HepG2 (cell line): ENCODE measurements around the gene CD14. TPM values are rescaled to one million over a fixed set of nuclear protein-coding genes. Genes with fewer than 3 reads are reported as not detected.
A peak's percentile ranks its signal among the peaks of the same experiment; 100 is the strongest.
"Not testable (repeated sequence)": the region's sequence is repeated elsewhere in the genome, so short reads cannot be mapped to it uniquely, and the experiment has no call there.

Source experiments
- ATAC-seq: fragments of 200-7000 bp; cut with Tn5 transposase; 3 replicates; pipeline ENCODE4 v1.9.1; 2020; ENCODE audit warnings: mild to moderate bottlenecking, moderate library complexity
- BruUV-seq: library from RNA; stranded (reverse); fragments of 400-500 nt; replicated peaks from 2 replicates; lab custom pipeline; 2021; lab: Mats Ljungman, UMichigan
- CTCF ChIA-PET: fragments of 300-600 bp; formaldehyde crosslinking; extraction: SDS; loops from one replicate; lab custom pipeline; 2021; ENCODE audit warnings: low total read pairs, inconsistent platforms, low intra/inter-chr PET ratio; lab: Yijun Ruan, JAX
- POLR2A ChIA-PET: fragments of 350-600 bp; sonication (Branson Sonifier 250); formaldehyde crosslinking; loops from one replicate; lab custom pipeline; 2020; ENCODE audit warnings: antibody characterized with exemption, inconsistent platforms; lab: Yijun Ruan, JAX
- DNase-seq: peaks from one replicate; pipeline ENCODE4 v3.0.0-alpha.2; 2015; ENCODE audit warnings: low spot score
- FAIRE-seq: peaks from 3 replicates; lab custom pipeline; 2011; peaks lifted over from hg19 to GRCh38; lab: Jason Lieb, UNC
- H2AFZ ChIP-seq: one replicate; pipeline ENCODE4 v1.6.1; 2011; ENCODE audit warnings: low read length, inconsistent platforms
- H3K27ac ChIP-seq: fragments of 300-600 bp; 3 replicates; pipeline ENCODE4 v1.8.0; 2011; ENCODE audit warnings: mixed run types, mild to moderate bottlenecking, mixed read lengths, low read length, inconsistent platforms; ENCODE audit not compliant: insufficient read depth; ENCODE audit errors: extremely low read length
- H3K27me3 ChIP-seq, 2 experiments: fragments of 200-600 bp in 1 of 2; 2 replicates in 1 of 2; 3 replicates in 1 of 2; pipeline versions ENCODE4 v1.6.0 to v1.8.0; 2011; ENCODE audit warnings: low read length in 2 of 2, mild to moderate bottlenecking in 2 of 2, moderate library complexity in 2 of 2, inconsistent platforms in 1 of 2; ENCODE audit not compliant: insufficient read depth in 2 of 2, control insufficient read depth in 1 of 2
- H3K36me3 ChIP-seq, 2 experiments: fragments of 200-600 bp in 1 of 2; replicated peaks in 1 of 2; 2 replicates in 1 of 2; 3 replicates in 1 of 2; pipeline versions ENCODE4 v1.5.1 to v1.8.0; 2011; ENCODE audit warnings: low read length in 2 of 2, inconsistent platforms in 1 of 2; ENCODE audit not compliant: insufficient read depth in 2 of 2, control insufficient read depth in 1 of 2
- H3K4me1 ChIP-seq: 2 replicates; pipeline ENCODE4 v1.5.1; 2012; ENCODE audit warnings: low read length, inconsistent platforms; ENCODE audit not compliant: insufficient read depth
- H3K4me2 ChIP-seq: 2 replicates; pipeline ENCODE4 v1.6.0; 2011; ENCODE audit warnings: low read depth, low read length, inconsistent platforms
- H3K4me3 ChIP-seq, 3 experiments: fragments of 200-600 bp in 1 of 3; sonication (generic), shearing (Covaris generic) in 1 of 3; replicated peaks in 1 of 3; 2 replicates each; pipeline ENCODE4 v1.5.1; 2011 to 2016; ENCODE audit warnings: low read length in 3 of 3, inconsistent platforms in 2 of 3, low read depth in 2 of 3, mild to moderate bottlenecking in 2 of 3, control low read depth in 1 of 3, mixed read lengths in 1 of 3; ENCODE audit not compliant: insufficient read depth in 1 of 3
- H3K79me2 ChIP-seq: one replicate; pipeline ENCODE4 v1.6.1; 2011; ENCODE audit warnings: low read length, inconsistent platforms; ENCODE audit not compliant: insufficient read depth
- H3K9ac ChIP-seq: 2 replicates; pipeline ENCODE4 v1.6.0; 2011; ENCODE audit warnings: mild to moderate bottlenecking, low read depth, low read length, inconsistent platforms; ENCODE audit not compliant: insufficient read depth
- H3K9me3 ChIP-seq: 2 replicates; pipeline ENCODE4 v1.5.1; 2012; ENCODE audit warnings: mild to moderate bottlenecking, low read length
- H4K20me1 ChIP-seq: 2 replicates; pipeline ENCODE4 v1.6.0; 2011; ENCODE audit warnings: inconsistent platforms, mild to moderate bottlenecking, low read length, moderate library complexity; ENCODE audit not compliant: insufficient read depth
- ATF7 ChIP-seq, 2 experiments: fragments of 450-650 bp in 1 of 2; sonication (generic) in 1 of 2; formaldehyde crosslinking in 1 of 2; IDR thresholded peaks; 2 replicates each; pipeline versions ENCODE4 v1.4.0 to v1.6.1; 2016 to 2020; ENCODE audit warnings: antibody characterized with exemption in 1 of 2, mild to moderate bottlenecking in 1 of 2, missing genetic modification reagents in 1 of 2
- HNRNPLL ChIP-seq: fragments of 200-400 bp; formaldehyde crosslinking; IDR thresholded peaks from 2 replicates; pipeline ENCODE4 v1.6.1; 2017; ENCODE audit warnings: mild to moderate bottlenecking, low read depth, low read length; ENCODE audit not compliant: poor library complexity, severe bottlenecking
- MED8 ChIP-seq: sonication (generic); formaldehyde crosslinking; IDR thresholded peaks from 2 replicates; pipeline ENCODE4 v1.8.1; 2023; ENCODE audit warnings: mild to moderate bottlenecking, missing genetic modification reagents; ENCODE audit not compliant: insufficient replicate concordance
- MIXL1 ChIP-seq: IDR thresholded peaks from 2 replicates; pipeline ENCODE4 v1.6.1; 2016
- NFAT5 ChIP-seq: sonication (generic); formaldehyde crosslinking; IDR thresholded peaks from 2 replicates; pipeline ENCODE4 v1.4.0; 2020; ENCODE audit warnings: missing genetic modification reagents
- RCOR2 ChIP-seq: IDR thresholded peaks from 2 replicates; pipeline ENCODE4 v1.6.1; 2016; ENCODE audit warnings: missing biosample characterization, missing genetic modification reagents
- SRY ChIP-seq: sonication (generic); formaldehyde crosslinking; IDR thresholded peaks from 2 replicates; pipeline ENCODE4 v1.8.0; 2022; ENCODE audit warnings: mild to moderate bottlenecking, missing genetic modification reagents
- ZMAT3 ChIP-seq: sonication (generic); formaldehyde crosslinking; conservative IDR thresholded peaks from 2 replicates; pipeline ENCODE4 v1.7.0; 2021; ENCODE audit warnings: missing genetic modification reagents
- ZNF260 ChIP-seq: sonication (generic); formaldehyde crosslinking; IDR thresholded peaks from 2 replicates; pipeline ENCODE4 v1.4.0; 2020; ENCODE audit warnings: missing genetic modification reagents, low read depth, mild to moderate bottlenecking, borderline replicate concordance
- ZNF557 ChIP-seq: sonication (generic); formaldehyde crosslinking; IDR thresholded peaks from 2 replicates; pipeline ENCODE4 v1.4.0; 2020; ENCODE audit warnings: missing genetic modification reagents
- WGBS: methylation state at CpG from one replicate; pipeline ENCODE4 v1.1.6; 2017; ENCODE audit warnings: low lambda C conversion rate; 5-methylcytosine and 5-hydroxymethylcytosine counted together
- in situ Hi-C: cut with HindIII; loops from 2 replicates; pipeline ENCODE4 v1.10.0; 2017; ENCODE audit warnings: low pct_unique_long_range_greater_than_20kb; ENCODE audit not compliant: extremely low pct_ligation_motif_present
- intact Hi-C: fragments of 100-400 bp; cut with micrococcal nuclease; formaldehyde crosslinking; loops from one replicate; pipeline ENCODE4 v1.10.0; 2022; ENCODE audit not compliant: unreplicated experiment
- polyA plus RNA-seq, 8 experiments: library from polyadenylated mRNA; depleted of rRNA in 3 of 8; stranded (reverse) in 7 of 8; unstranded in 1 of 8; fragments of >200 nt; fragmentation: Illumina TruSeq in 4 of 8; extraction: Trizol in 4 of 8; gene quantifications; 2 replicates each; pipeline versions ENCODE4 v1.2.1 to v1.2.3, GENCODE V29; 2011 to 2016; ENCODE audit warnings: low read depth in 4 of 8, missing spikeins in 1 of 8, mixed read lengths in 1 of 8; ENCODE audit not compliant: insufficient read depth in 1 of 8
- total RNA-seq, 5 experiments: library from RNA; depleted of rRNA; stranded (reverse); fragments of >200 nt; fragmentation: Illumina TruSeq; extraction: Trizol; gene quantifications; 2 replicates each; pipeline ENCODE4 v1.2.3, GENCODE V29; 2016; ENCODE audit warnings: low read depth in 1 of 5

The CD14 gene
- total and polyA plus RNA-seq, 2 of the 13 experiments (the other 11 are each of a cell fraction or from before 2014, with no cell fraction given): 1.7 to 4.7 TPM

GRCh38 chr5:140623061-140623460 is 9.9 kb downstream of the CD14 start:
- H4K20me1 ChIP-seq; H3K4me1 ChIP-seq; H3K4me3 ChIP-seq; H2AFZ ChIP-seq; in situ Hi-C loops; H3K27ac ChIP-seq; H3K27me3 ChIP-seq; H3K4me2 ChIP-seq; CTCF ChIA-PET; H3K36me3 ChIP-seq; FAIRE-seq; H3K79me2 ChIP-seq; intact Hi-C loops; H3K9ac ChIP-seq; DNase-seq; POLR2A ChIA-PET; BruUV-seq; ATAC-seq; TF ChIP-seq ATF7 (CRISPR knock-in tag; IDR thresholded peaks at IDR 0.05): not testable (repeated sequence)
- H3K9me3 ChIP-seq: peaks cover 16% of the 10 kb centered on the region
- peak; percentile 14; the same call in 1 of the 2 replicates for TF ChIP-seq ATF7 (IDR thresholded peaks at IDR 0.05)

GRCh38 chr5:140622301-140622700 is 10.7 kb downstream of the CD14 start:
- FAIRE-seq (no peak), DNase-seq (no peak)
- BruUV-seq: no TSS peak
- Histone ChIP-seq H3K9ac (no peak overlapping the region), H3K4me1 (peaks cover 6% of the 10 kb centered on the region; the same call in 1 of the 2 replicates), H3K79me2 (no peaks in the 10 kb centered on the region), H3K4me3 (no peak overlapping the region), H3K27ac (no peak overlapping the region), H3K36me3 (no peaks in the 10 kb centered on the region), H2AFZ (no peak overlapping the region), H3K9me3 (peaks cover 8% of the 10 kb centered on the region), H3K4me2 (no peak overlapping the region)
- intact Hi-C loops: no loop called here
- 70% methylated on average over 3 of the region's 3 CpGs for WGBS
- CTCF ChIA-PET: no interaction called here
- in situ Hi-C loops: no loop called here
- no peak for TF ChIP-seq HNRNPLL
- no peak for TF ChIP-seq ZNF557 (CRISPR knock-in tag)
- TF ChIP-seq SRY (CRISPR knock-in tag): no peak
- TF ChIP-seq RCOR2 (CRISPR knock-in tag): no peak
- no peak for TF ChIP-seq ZNF260
- TF ChIP-seq MIXL1: no peak
- no peak for TF ChIP-seq MED8 (CRISPR knock-in tag)
- TF ChIP-seq NFAT5 (CRISPR knock-in tag): no peak
- no peak for TF ChIP-seq ZMAT3 (CRISPR knock-in tag)
- TF ChIP-seq, all 625 proteins: peak for 0
- H3K27me3 ChIP-seq: peaks cover 0 to 4% of the 10 kb centered on the region in 2 experiments; a peak in 2 of 5 replicates
- POLR2A ChIA-PET: interaction anchor here (0.7 kb wide), 1 partner anchor 75 kb away, joined by 3 read pairs; the partner anchor contains the start of gene EIF4EBP3
- no peaks in the 10 kb centered on the region for H4K20me1 ChIP-seq
- ATAC-seq: no peak
